Panc1 (cell line): ENCODE measurements around the gene DGKZ. TPM values are rescaled to one million over a fixed set of nuclear protein-coding genes. Genes with fewer than 3 reads are reported as not detected.
A peak's percentile ranks its signal among the peaks of the same experiment; 100 is the strongest.
"Not testable (repeated sequence)": the region's sequence is repeated elsewhere in the genome, so short reads cannot be mapped to it uniquely, and the experiment has no call there.

Source experiments
- ATAC-seq: fragments of 200-7000 bp; cut with Tn5 transposase; 2 replicates; pipeline ENCODE4 v1.9.1; 2020; ENCODE audit warnings: mild to moderate bottlenecking, moderate library complexity
- BruUV-seq: library from RNA; stranded (reverse); fragments of 400-500 nt; replicated peaks from 2 replicates; lab custom pipeline; 2021; lab: Mats Ljungman, UMichigan
- CTCF ChIA-PET: fragments of 300-600 bp; sonication (Branson Sonifier 250); formaldehyde crosslinking; loops from one replicate; lab custom pipeline; 2022; ENCODE audit warnings: antibody characterized with exemption; lab: Charles Lee
- POLR2A ChIA-PET: fragments of 300-600 bp; sonication (Branson Sonifier 250); formaldehyde crosslinking; loops from one replicate; lab custom pipeline; 2022; ENCODE audit warnings: antibody characterized with exemption; lab: Charles Lee
- DNase-seq: peaks from one replicate; pipeline ENCODE4 v3.0.0-alpha.2; 2010; ENCODE audit warnings: low read depth, low spot score
- H3K27ac ChIP-seq: 2 replicates; pipeline ENCODE4 v1.5.1; 2011; ENCODE audit warnings: mild to moderate bottlenecking, low read length, inconsistent platforms
- H3K27me3 ChIP-seq: fragments of 200-500 bp; sonication (Bioruptor generic); 2 replicates; pipeline ENCODE4 v1.6.0; 2014; ENCODE audit warnings: low read length, inconsistent platforms; ENCODE audit not compliant: control insufficient read depth, insufficient read depth
- H3K36me3 ChIP-seq: fragments of 200-500 bp; sonication (Bioruptor generic); 2 replicates; pipeline ENCODE4 v1.5.1; 2014; ENCODE audit warnings: inconsistent platforms, mild to moderate bottlenecking, low read length, moderate library complexity; ENCODE audit not compliant: control insufficient read depth, insufficient read depth
- H3K4me1 ChIP-seq: 2 replicates; pipeline ENCODE4 v1.5.1; 2011; ENCODE audit warnings: inconsistent platforms, mild to moderate bottlenecking, low read length, moderate library complexity; ENCODE audit not compliant: control insufficient read depth, insufficient read depth
- H3K4me3 ChIP-seq, 2 experiments: 2 replicates each; pipeline ENCODE4 v1.5.1; 2011 to 2012; ENCODE audit warnings: low read depth in 2 of 2, low read length in 2 of 2, mild to moderate bottlenecking in 2 of 2, inconsistent platforms in 1 of 2, moderate library complexity in 1 of 2
- H3K9me3 ChIP-seq: fragments of 200-500 bp; sonication (Bioruptor generic); 2 replicates; pipeline ENCODE4 v1.5.1; 2014; ENCODE audit warnings: low read depth, mild to moderate bottlenecking, inconsistent platforms, low read length, moderate library complexity; ENCODE audit not compliant: control insufficient read depth, insufficient read depth
- POLR2AphosphoS5 ChIP-seq: IDR thresholded peaks from 2 replicates; pipeline ENCODE4 v1.6.1; 2012; ENCODE audit warnings: mild to moderate bottlenecking, low read depth, low read length, moderate library complexity
- TCF7L2 ChIP-seq: IDR thresholded peaks from 2 replicates; pipeline ENCODE4 v1.6.1; 2011; ENCODE audit warnings: mild to moderate bottlenecking, low read depth, low read length, inconsistent platforms
- in situ Hi-C: cut with HindIII; loops from 2 replicates; pipeline ENCODE4 v1.10.0; 2016; ENCODE audit warnings: low sequenced_read_pairs, low pct_unique_long_range_greater_than_20kb
- intact Hi-C: fragments of 100-400 bp; cut with micrococcal nuclease; formaldehyde crosslinking; loops from one replicate; pipeline ENCODE4 v1.10.0; 2022; ENCODE audit not compliant: unreplicated experiment
- total RNA-seq: library from RNA; stranded (reverse); gene quantifications from one replicate; pipeline ENCODE4 v1.2.1, GENCODE V29; 2021; ENCODE audit not compliant: unreplicated experiment
- TF ChIP-seq, protein P1 (sequence below): fragments of 450-650 bp; IDR thresholded peaks from 2 replicates; pipeline ENCODE4 v1.5.1; 2017; ENCODE audit warnings: mild to moderate bottlenecking
- TF ChIP-seq, protein P2 (sequence below), 2 experiments: IDR thresholded peaks; 2 replicates each; pipeline ENCODE4 v1.6.1; 2011 to 2012; ENCODE audit warnings: low read depth in 2 of 2, control low read depth in 1 of 2, low read length in 1 of 2, mild to moderate bottlenecking in 1 of 2, moderate library complexity in 1 of 2; ENCODE audit not compliant: insufficient read depth in 1 of 2

DGKZ gene
- total RNA-seq, 1 experiment from 2014 or later: 104 TPM

DNA sequence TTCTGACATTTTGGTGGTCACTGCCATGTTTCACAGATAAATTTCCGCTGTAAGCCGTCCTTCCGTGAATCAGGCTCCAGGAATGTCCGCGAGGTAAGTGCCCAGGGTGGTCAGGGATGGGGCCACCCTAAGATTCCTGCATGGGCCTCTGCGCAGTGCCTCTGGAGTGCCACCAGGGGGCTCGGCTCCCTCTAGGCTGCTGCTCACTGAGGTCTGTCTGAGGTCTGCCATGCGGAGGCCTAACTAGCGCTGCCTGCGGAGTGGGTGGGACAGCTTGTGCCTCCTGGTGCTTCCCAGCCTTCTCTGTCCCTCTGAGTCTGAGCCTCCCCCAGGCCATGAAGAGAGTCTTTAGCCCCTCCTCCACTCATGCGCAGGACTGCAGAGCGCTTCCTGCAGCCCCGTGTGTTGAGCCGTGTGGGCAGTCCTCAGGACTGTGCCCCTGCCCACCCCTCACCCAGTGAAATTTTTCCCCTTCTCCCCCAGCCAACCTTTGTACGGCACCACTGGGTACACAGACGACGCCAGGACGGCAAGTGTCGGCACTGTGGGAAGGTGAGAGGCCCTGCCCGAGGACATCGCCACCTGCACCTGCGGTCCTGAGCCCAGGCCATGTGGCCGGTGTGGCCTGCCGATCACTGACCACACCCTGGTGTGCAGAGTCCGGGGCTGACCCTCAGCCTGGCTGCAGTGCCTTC is 22.3 kb downstream of the DGKZ start:
- in situ Hi-C loops: no loop called here
- H3K36me3 ChIP-seq: peaks cover 4% of the 10 kb centered on the region; the same call in 1 of the 2 replicates
- no peak for DNase-seq
- peaks cover 28% of the 10 kb centered on the region for H3K4me1 ChIP-seq
- H3K27me3 ChIP-seq: no peaks in the 10 kb centered on the region
- H3K4me3 ChIP-seq: no peak overlapping the region
- POLR2A ChIA-PET: no interaction called here
- no peak overlapping the region for H3K27ac ChIP-seq
- peak; percentile 78 for ATAC-seq
- CTCF ChIA-PET: interaction anchor here (0.6 to 0.8 kb wide), 2 partner anchors 9 to 21 kb away, joined by 3 to 5 read pairs; no protein-coding TSS in a partner anchor
- TF ChIP-seq TCF7L2: no peak
- 0 out of 2 replicates have a peak, but pooled peaks have one; percentile 25 for TF ChIP-seq POLR2AphosphoS5
- TF ChIP-seq, protein P1, sequence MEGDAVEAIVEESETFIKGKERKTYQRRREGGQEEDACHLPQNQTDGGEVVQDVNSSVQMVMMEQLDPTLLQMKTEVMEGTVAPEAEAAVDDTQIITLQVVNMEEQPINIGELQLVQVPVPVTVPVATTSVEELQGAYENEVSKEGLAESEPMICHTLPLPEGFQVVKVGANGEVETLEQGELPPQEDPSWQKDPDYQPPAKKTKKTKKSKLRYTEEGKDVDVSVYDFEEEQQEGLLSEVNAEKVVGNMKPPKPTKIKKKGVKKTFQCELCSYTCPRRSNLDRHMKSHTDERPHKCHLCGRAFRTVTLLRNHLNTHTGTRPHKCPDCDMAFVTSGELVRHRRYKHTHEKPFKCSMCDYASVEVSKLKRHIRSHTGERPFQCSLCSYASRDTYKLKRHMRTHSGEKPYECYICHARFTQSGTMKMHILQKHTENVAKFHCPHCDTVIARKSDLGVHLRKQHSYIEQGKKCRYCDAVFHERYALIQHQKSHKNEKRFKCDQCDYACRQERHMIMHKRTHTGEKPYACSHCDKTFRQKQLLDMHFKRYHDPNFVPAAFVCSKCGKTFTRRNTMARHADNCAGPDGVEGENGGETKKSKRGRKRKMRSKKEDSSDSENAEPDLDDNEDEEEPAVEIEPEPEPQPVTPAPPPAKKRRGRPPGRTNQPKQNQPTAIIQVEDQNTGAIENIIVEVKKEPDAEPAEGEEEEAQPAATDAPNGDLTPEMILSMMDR: peak; percentile 96
- no peaks in the 10 kb centered on the region for H3K9me3 ChIP-seq
- intact Hi-C loops: no loop called here
- BruUV-seq: no TSS peak

DNA sequence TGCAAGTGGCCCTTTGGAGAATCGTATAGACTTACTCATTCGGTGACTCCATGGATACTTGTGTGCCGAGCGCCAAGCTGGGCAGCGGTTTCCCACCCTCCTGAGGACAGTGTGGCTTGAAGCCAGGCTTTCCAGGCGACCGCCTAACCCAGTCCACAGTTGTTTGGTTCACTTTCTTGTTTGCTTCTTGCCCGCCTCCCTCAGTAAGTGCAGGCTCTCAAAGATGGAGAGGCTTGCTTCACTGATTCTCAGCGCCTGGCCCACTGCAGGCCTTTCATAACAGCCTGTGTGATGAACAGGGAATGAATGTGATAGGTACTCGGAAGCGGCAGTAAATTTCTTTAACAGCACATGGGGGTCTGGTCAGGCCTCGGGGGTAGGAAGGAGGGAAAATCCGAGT is 23.0 kb downstream of the DGKZ start:
- H3K36me3 ChIP-seq: peaks cover 4% of the 10 kb centered on the region; the same call in 1 of the 2 replicates
- CTCF ChIA-PET: interaction anchor here (0.6 kb wide), 1 partner anchor 10 kb away, joined by 3 read pairs; no protein-coding TSS in a partner anchor
- H3K4me1 ChIP-seq: peaks cover 21% of the 10 kb centered on the region
- no peak overlapping the region for H3K27ac ChIP-seq
- no peak overlapping the region for H3K4me3 ChIP-seq
- BruUV-seq: no TSS peak
- DNase-seq (no peak), ATAC-seq (no peak)
- TF ChIP-seq TCF7L2: no peak
- TF ChIP-seq, protein P2, sequence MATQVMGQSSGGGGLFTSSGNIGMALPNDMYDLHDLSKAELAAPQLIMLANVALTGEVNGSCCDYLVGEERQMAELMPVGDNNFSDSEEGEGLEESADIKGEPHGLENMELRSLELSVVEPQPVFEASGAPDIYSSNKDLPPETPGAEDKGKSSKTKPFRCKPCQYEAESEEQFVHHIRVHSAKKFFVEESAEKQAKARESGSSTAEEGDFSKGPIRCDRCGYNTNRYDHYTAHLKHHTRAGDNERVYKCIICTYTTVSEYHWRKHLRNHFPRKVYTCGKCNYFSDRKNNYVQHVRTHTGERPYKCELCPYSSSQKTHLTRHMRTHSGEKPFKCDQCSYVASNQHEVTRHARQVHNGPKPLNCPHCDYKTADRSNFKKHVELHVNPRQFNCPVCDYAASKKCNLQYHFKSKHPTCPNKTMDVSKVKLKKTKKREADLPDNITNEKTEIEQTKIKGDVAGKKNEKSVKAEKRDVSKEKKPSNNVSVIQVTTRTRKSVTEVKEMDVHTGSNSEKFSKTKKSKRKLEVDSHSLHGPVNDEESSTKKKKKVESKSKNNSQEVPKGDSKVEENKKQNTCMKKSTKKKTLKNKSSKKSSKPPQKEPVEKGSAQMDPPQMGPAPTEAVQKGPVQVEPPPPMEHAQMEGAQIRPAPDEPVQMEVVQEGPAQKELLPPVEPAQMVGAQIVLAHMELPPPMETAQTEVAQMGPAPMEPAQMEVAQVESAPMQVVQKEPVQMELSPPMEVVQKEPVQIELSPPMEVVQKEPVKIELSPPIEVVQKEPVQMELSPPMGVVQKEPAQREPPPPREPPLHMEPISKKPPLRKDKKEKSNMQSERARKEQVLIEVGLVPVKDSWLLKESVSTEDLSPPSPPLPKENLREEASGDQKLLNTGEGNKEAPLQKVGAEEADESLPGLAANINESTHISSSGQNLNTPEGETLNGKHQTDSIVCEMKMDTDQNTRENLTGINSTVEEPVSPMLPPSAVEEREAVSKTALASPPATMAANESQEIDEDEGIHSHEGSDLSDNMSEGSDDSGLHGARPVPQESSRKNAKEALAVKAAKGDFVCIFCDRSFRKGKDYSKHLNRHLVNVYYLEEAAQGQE (IDR thresholded peaks at IDR 0.05; ENCODE audit: insufficient read depth in 1 of 2, low read depth in 2 of 2, low read length in 1 of 2): no peak
- TF ChIP-seq, protein P1: no peak
- no peak for TF ChIP-seq POLR2AphosphoS5
- intact Hi-C loops: no loop called here
- no peaks in the 10 kb centered on the region for H3K9me3 ChIP-seq
- in situ Hi-C loops: no loop called here
- H3K27me3 ChIP-seq: no peaks in the 10 kb centered on the region
- POLR2A ChIA-PET: no interaction called here

DNA sequence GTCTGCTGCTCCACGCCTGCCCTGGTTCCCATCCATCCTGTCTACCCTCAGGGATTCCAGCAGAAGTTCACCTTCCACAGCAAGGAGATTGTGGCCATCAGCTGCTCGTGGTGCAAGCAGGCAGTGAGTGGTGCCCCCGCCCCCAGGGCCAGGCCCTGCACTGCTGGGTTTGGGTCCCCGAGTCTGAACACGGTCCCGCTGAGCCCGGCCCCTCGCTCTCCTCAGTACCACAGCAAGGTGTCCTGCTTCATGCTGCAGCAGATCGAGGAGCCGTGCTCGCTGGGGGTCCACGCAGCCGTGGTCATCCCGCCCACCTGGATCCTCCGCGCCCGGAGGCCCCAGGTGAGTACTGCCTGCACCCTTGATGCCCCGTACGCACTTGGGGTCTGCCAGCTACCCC is 24.0 kb downstream of the DGKZ start:
- H3K4me3 ChIP-seq, CTCF ChIA-PET, intact Hi-C loops, ATAC-seq, in situ Hi-C loops, DNase-seq, POLR2A ChIA-PET, H3K27me3 ChIP-seq, H3K27ac ChIP-seq, H3K9me3 ChIP-seq, BruUV-seq, H3K36me3 ChIP-seq: not testable (repeated sequence)
- peaks cover 11% of the 10 kb centered on the region for H3K4me1 ChIP-seq
